T47D (cell line): ENCODE results near the gene C1orf141.

Experiments used
- DNase-seq, 2 experiments: peaks; one replicate each; pipeline versions ENCODE4 v3.0.0 to v3.0.0-alpha.2; 2011 to 2012; ENCODE audit warnings: low read depth in 1 of 2, low spot score in 1 of 2
- JUND ChIP-seq: IDR thresholded peaks from 2 replicates; pipeline ENCODE4 v1.6.1; 2012; ENCODE audit warnings: low read depth
- in situ Hi-C: cut with HindIII; loops from 2 replicates; pipeline ENCODE4 v1.10.0; 2016; ENCODE audit warnings: low sequenced_read_pairs, low pct_unique_long_range_greater_than_20kb

The C1orf141 gene

DNA sequence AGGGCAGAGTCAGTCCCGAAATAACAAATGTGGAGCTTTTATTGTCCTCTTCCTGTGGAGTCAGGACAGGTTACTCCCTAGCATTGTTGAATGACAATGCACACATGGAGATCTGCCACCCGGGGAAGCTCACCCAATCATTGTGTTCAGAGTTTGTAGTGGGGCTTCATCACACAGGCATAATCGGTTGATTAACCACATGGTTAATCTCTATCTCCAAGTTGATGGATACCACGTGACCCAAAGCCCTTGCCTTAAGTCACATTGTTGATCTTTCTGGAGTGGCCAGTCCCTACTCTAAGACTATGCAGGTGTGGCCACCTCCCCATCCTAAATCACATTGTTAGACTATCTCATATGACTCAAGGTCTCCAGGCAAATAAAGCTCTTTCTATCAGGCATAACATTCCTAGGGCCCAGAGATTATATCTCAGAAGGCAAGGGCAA is 2.6 kb upstream of the C1orf141 start:
- no peak for DNase-seq
- in situ Hi-C loops, result no loop called here
- TF ChIP-seq JUND, result no peak

DNA sequence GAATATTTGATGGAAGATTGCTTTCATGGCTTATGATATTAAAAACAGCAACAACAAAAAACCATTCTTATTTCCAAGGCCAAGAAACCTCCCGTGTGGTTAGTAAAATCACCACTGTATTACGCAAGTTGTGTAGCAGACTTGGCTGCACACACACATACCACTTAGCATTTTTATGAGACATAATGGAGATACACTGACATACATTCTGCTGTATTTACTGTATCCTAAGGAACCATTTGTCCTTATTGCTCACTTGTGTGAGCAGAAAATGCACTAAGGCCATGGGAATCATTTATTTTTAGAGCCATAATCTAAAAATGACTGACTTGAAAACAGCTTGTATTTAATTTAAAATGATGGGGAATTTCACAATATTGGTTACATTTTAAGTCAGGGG is 584 bp upstream of the C1orf141 start:
- in situ Hi-C loops, result no loop called here
- no peak for DNase-seq
- TF ChIP-seq JUND, result no peak

DNA sequence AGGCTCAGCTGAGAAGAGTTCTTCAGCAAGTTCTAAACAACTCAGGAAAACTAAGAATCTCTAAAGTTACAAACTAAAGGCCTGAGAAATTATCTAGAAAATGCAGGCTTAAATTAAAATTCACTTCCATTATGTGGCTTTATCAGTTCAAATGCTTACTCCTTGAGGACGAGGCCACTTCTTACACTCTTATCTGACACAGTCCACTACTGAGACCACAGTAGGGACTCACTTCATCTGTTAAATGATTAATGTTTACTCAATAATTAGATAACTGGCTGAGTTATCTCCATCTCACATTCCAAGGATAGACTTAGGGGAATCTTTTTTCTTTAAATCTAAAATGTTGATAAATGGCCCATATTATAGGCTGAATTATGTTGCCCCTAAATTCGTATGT is 1.6 kb downstream of the C1orf141 start:
- TF ChIP-seq JUND, result no peak
- in situ Hi-C loops, result no loop called here
- DNase-seq, result no peak

DNA sequence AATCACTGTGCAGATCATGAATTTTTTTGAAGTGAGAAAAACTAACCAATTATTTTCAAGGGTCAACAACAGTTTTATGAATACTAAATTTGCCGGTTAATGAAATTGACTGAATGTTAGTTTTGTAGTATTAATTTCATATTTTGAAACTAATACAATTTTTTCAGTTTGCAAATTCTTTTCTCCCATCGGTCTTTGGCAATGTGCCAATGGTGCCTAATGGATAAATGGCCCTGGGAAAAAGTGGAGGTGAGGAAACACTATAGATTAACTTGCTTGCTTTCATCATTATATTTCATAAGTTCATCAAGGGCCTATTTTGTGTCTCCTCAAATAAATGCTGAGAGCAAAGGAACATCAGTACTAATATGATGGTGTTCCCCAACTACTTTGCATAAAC is 4.1 kb downstream of the C1orf141 start:
- in situ Hi-C loops, result no loop called here
- no peak for DNase-seq
- no peak for TF ChIP-seq JUND

DNA sequence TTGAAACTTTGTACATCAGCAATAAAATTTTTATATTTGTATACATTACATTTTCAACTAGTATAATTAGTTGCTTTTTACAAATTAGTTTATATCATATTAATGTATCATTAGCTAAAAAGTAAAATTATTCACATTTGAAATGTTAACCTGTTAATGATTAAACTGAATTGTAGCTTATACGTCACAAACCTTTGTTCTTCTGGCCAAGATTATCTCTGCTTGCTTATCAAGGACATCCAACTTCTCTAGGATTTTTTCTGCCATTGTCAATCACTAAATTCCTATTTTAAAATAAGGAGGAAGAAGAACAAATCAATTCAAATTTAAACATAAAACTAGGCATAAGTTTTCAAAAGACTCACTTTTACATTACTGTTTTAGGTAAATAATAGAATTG is 7.8 kb downstream of the C1orf141 start:
- TF ChIP-seq JUND, result no peak
- DNase-seq, result no peak
- in situ Hi-C loops, result no loop called here

DNA sequence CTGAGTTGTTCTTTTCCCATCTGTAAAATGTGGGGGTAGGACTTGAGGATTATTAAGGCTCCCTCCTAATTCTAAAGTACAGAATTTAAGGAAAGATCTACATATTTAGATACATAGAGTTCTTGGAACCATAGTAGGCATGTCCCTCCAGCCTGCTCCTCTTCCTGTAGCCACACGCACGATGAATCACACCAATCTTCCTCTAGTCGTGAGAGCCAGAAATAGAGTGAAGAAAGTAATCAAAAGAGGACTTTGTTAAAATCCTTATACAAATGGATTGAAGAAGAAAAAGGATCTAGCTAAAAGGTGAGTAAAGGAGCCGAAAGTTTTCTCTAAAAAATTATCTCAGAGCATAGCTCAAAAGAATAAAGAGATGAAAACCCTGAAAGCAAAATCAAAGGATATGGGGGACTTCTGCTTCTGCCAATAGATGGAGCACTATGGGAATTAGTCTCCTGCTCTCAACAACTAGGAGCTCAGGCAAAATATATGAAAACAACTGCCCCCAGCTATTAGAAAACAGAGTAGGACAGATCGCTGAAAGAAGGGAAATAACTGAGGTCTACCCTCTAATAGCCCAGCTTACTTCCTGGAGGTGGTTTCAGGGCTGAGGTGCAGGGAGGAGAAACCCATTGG is 8.5 kb downstream of the C1orf141 start:
- DNase-seq, result no peak
- TF ChIP-seq JUND, result no peak
- in situ Hi-C loops, result no loop called here

DNA sequence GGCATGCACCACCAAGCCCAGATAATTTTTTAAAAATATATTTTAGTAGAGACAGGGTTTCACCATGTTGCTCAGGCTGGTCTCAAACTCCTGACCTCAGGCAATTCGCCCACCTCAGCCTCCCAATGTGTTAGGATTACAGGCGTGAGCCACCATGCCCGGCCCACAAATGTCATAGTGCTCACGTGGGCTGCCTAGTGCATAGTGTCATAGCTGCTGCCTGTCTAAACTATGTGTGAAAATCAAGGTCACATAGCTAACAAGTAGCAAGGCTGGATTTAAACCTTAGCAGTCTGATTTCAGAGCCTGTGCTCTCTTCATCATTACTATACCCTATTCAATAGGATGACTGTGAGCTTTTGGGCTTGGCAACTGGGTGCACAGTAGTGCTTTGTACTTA is 10.3 kb downstream of the C1orf141 start:
- in situ Hi-C loops, result no loop called here
- TF ChIP-seq JUND, result no peak
- no peak for DNase-seq

DNA sequence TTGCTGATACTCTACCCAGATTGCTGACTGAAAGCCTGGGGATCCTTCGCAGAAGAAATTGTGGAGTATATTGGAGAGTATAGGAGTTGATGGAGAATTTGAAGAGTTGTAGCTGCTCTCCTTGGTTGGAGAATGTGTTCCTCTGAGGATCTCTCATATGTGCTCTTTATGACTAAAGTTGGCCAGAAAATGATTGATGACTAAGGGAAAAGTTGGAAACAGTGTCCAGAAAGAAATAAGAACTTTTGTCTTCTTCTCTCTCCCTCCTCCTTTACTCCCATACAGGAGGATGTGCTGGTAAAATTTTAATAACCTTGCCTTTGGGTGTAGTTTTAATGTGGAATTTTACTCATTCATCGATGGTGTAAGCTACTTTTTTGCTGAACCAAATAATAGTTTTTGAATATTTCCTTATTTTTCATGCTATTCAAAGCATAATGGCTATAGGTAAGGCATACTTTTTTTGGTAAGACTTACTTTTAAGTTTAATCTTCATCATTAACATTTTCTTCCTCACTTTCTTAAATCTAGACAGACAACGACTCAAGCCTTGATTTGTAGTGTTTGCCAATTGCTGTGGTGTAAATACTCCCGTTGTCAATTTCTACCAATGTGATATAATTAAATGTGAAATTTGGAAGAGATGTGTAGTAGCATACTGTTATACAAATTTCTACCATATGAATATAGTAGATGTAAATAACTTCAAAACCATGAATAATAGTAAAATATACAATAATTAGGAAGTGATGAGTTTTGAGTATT is 13.7 kb downstream of the C1orf141 start:
- in situ Hi-C loops, result no loop called here
- no peak for TF ChIP-seq JUND

DNA sequence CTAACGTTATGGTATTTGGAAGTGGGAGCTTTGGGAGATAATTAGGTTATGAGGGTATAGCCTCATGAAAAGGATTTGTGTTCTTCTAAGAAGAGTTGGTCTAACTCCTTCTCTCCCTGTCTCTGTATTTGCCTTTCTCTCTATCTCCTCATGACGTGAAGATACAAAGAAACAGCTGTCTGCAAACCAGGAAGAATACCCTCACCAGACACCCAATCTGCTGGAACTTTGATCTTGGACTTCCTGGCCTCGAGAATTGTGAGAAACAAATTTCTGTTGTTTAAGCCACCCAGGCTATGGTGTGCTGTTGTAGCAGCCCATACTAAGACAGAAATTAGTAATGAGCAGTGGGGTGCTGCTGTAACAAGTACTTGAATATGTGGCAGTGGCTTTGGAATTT is 16.1 kb downstream of the C1orf141 start:
- no peak for TF ChIP-seq JUND
- in situ Hi-C loops, result no loop called here
- no peak for DNase-seq

More for the DNA sequence above, 13.7 kb downstream of the C1orf141 start:
- DNase-seq, result no peak

DNA sequence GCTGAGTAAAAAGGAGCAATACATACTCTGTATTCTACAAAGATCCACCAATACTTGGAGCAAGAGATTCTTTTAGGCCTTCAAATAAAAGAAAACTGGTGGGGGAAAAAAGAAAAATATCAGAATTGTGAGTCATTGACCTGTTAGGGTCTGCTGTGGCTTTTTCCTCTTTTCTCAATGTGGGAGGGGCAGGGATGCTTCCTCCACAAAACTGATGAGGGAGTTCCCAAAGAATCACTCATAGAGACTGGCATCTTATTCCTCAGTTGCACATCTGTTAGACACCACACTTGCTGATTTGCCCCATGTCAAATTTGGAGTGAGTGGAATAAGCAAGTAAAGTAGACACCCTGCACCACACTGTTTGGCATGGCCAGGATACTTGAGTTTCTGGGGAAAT is 16.6 kb downstream of the C1orf141 start:
- TF ChIP-seq JUND, result no peak
- DNase-seq, result no peak
- in situ Hi-C loops, result no loop called here

DNA sequence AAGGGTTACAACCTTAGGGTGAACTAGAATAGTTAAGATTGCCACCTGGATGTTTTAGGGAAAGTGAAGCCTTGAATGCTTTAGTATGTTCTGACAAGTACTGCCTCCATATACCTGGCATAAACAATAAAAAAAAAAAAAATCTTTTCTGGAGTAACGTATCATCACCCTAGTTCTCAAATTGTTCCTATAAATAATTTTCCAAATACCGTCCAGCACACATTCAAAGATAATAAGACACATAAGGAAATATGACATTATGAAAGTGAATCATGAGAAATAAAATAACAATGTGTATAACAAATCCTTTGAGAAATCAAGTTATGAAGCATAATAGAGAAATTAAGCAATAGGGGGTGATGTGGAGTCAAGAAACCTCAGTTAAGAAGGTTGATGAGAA is 20.6 kb downstream of the C1orf141 start:
- in situ Hi-C loops, result no loop called here
- no peak for DNase-seq
- no peak for TF ChIP-seq JUND

DNA sequence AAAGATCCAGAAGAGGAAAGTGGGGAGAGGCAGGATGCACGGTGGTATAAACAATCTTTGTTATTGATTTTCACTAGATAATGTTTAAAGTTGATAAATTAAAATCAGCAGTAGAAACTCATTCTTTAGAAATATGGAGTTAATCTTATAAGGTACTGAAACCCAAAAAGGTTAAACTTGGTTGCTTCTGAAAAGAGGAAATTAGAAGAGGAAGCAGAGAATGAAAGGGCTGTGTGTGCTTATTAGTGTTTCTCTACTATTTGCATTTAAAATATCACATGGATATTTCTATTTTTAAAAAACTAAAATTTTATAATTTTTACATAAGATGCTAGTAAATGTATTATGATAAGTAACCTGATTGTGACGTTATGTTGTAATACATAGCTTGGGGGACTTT is 24.4 kb downstream of the C1orf141 start:
- TF ChIP-seq JUND, result no peak
- in situ Hi-C loops, result no loop called here
- DNase-seq, result no peak

DNA sequence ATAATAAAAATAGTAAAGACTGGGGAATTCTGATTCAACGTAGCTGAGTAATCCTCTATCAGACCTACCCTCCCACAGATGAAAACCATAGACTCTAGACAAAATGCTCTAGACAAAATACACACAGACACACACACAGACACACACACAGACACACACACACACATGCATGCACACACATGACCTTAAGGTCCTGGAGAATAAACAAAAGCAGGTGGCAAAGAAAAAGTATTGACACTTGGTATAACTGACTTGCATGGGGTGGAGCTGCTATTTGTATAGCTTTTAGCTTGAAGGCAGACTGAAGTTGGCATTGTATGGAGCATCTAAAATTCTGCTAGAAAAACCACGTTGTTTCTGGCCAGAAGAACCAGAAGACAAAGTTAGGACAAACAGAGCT is 29.3 kb downstream of the C1orf141 start:
- no peak for DNase-seq
- in situ Hi-C loops, result no loop called here
- no peak for TF ChIP-seq JUND
